Activated naive CD4-positive, alpha-beta T cell treated with Interleukin-2 at 50 U/mL for 16 hours (primary cell): Measurements from ENCODE around the gene TCAF1.
"Not testable (repeated sequence)": the region's sequence is repeated elsewhere in the genome, so short reads cannot be mapped to it uniquely, and the experiment has no call there.

Experiments
- DNase-seq: peaks from one replicate; pipeline ENCODE4 v3.0.0-alpha.2; 2020

Gene TCAF1

DNA sequence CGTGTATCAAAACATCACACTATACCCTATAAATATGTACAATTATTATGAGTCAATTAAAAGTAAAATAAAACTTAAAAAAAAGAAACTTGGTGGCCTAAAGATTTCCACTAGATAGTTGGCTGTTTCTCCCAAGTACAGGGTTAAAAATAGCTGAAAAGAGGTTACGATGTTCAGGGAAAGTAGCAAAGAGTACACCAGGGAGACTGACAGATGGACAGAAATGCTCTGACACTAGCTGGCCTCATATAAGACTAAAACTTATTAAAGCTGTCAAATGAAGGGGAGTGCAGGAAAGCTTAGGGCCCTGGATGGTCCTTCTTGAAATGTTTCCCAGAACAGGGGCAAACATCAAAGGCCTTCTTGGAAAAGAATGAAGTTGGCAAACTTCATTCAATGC is 51.3 kb downstream of the TCAF1 start:
- DNase-seq, result no peak

DNA sequence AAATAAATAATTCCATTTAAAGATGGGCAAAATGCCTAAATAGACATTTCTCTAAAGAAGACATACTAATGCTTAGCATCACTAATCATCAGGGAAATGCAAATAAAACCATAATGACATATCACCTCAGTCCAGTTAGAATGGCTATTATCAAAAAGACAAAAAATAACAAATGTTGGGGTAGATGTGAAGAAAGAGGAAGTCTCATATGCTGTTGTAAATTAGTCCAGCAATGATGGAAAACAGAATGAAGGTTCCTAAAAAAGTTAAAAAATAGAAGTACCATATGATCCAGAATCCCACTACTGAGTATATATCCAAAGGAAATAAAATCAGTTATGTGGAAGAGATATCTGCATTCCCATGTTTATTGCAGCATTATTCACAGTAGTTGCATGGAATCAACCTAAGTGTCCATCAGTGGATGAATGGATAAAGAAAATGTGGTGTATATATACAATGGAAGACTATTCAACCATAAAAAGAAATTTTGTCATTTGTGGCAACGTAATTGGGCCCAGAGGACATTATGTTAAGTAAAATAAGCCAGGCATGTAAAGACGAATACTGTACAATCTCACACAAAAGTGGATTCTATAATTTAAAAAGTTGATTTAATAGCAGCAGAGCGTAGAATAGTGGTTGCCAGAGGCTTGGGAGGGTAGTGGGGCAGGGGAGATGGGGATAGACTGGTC is 52.0 kb downstream of the TCAF1 start:
- no peak for DNase-seq

- no peak for DNase-seq
These were observed 53.8 kb downstream of the TCAF1 start for GRCh38 chr7:143848192-143848591.

GRCh38 chr7:143846692-143847091 is 55.3 kb downstream of the TCAF1 start:
- DNase-seq, result no peak

DNA sequence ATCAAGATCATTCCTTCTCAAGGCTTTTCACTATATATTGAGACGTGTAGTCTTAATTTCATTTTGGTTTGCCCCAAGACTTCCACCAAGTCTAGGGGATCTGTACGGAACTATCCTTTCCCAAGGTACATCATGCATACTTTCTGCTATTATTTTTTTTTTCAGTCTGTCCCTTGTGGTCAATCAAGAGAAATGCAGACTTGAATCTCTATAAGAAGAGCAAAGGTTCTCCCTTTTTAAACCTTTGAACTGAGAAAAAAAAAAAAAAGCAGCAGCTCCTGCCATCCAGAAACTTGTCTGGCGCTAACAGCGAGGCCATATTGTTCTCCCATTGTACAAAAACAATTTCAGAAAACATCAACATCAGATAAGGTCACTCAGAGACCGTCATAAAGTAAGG is 60.3 kb downstream of the TCAF1 start:
- DNase-seq, result not testable (repeated sequence)

- not testable (repeated sequence) for DNase-seq
These were observed 61.9 kb downstream of the TCAF1 start for GRCh38 chr7:143840062-143840461.

DNA sequence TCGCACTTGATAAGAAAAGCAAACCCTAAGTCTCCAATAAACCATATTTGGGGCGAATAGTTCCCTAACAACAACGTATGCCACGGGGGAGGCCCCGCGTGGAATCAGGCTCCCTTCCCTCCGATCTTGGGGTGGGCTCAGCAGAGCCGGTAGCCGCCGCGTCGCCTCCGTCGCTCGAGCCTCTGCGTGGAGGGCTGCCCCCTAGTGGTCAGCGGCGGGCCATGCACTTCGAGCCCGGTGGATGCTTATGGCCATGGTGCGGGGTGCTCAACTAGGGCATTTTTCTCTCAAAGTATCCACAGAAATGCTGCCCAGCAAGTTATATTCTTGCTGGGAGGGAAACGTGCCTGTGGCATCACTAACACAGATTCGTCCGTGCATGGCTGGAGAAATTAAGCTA is 64.8 kb downstream of the TCAF1 start:
- DNase-seq, result peak; percentile 97

- DNase-seq, result peak; percentile 93
These were observed 65.4 kb downstream of the TCAF1 start for GRCh38 chr7:143836622-143837021.

DNA sequence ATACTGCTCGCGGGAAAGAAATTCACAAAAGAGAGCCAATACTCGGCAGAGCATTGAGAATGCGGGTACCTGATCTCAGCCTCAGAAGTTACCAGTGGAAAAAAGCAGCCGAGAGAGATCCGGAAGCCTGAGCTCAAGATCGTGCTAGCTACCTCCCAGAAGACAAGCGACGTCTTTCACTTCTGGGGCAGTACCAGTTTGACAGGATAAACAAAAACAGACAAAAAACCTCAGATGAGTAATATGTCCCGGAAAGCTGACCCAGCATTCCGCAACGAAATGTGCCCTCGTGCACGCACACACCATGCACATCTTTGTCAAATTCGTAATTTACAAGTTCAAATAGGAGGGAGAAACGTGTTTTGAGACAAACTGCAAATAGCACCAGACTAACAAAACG is 65.9 kb downstream of the TCAF1 start:
- DNase-seq, result not testable (repeated sequence)

GRCh38 chr7:143826578-143826977 is 75.4 kb downstream of the TCAF1 start:
- DNase-seq, result not testable (repeated sequence)

- not testable (repeated sequence) for DNase-seq
These were observed 77.5 kb downstream of the TCAF1 start for GRCh38 chr7:143824295-143825135.

GRCh38 chr7:143823634-143824294 is 78.2 kb downstream of the TCAF1 start:
- not testable (repeated sequence) for DNase-seq

DNA sequence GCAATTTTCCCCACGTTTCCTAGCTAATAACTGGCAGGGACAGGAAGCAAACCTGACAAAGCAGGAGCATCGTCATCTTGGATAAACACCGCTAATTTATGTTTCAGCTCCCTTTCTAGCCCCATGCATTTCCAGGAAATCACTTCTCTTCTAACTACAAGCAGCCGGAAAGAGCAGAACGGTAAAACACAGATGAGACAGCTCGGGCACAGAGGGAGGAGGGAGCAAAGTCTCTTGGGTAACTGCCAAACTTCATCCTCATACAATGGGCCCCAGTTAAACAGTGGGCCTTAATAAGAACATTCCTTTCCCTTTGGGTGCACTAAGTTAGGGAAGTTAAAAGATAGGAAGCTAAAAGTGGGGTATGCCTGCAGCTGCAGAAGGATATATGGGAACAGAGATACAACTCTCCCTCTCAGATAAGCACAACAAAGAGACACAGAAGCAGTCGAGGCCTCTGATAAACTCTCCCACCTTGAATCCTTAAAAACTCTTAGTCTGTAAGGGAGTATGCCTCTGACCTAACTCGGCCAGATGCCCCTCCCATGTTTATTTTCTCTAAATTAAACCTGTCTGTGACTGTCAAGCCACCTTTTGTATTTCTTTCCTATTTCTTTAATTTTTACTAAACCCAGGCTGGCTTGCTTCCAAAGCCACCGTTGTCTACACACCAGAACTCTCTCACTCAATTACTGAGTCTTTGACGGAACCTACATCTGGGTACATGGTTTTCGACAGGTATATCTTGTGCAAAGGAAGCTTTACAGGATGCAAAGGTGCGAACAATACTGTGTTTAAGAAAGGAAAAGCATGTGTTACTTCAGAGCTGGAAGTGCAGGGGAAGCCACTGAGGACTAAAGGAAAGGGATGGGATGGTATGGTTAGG is 80.3 kb downstream of the TCAF1 start:
- DNase-seq, result not testable (repeated sequence)

DNA sequence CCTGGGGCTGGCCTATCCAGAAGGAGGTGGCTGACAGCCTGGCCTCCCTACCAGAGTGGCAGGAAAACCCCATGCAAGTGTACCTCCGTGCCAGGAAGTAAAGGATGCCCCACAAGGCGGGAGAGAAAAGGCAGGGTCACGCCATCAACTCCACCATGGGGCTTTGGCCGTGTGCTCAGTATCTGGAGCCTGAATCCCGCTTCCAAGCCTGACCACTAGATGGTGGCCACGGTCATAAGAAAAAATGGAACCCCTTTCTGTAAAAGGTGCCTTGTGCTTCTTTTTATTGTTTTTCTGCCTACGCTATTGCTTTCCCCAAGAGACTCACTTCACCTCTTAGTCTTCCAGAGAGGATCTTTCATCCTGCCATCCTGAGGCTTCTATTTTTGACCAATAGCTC is 84.1 kb downstream of the TCAF1 start:
- not testable (repeated sequence) for DNase-seq

GRCh38 chr7:143816471-143817133 is 85.4 kb downstream of the TCAF1 start:
- not testable (repeated sequence) for DNase-seq

DNA sequence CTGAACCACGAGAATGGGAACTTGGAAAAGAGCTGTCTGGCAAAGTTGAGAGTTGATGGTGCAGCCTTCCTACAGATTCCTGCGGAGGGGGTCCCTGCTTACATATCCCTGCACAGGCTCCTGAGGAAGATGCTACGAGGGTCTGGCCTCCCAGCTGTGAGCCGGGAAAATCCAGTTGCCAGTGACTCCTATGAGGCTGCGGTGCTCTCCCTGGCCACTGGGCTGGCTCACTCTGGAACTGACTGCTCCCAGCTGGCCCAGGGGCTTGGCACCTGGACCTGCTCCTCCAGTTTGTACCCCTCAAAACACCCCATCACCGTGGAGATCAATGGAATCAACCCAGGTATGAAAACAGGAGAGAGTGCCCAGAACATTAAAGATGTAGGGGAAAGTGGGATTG is 91.3 kb downstream of the TCAF1 start:
- not testable (repeated sequence) for DNase-seq

DNA sequence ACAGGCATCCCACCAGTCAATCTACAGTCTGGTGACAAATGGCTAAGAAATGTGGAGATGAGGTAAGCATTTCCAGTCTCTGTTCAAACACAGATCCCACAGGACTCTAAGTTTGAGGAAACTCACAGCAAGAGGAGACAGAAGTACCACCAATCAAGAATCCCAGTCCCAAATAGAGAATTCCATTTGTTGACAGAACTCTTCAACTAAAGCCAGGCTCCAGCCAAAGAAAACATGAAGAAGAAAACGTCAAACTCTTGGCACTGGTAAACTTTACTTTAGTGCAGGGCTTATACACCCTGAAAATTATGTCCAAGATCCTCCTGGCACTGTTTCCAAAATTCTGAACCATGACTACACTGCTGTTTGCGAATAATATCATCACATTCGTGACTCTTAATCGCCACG is 95.3 kb downstream of the TCAF1 start:
- DNase-seq, result not testable (repeated sequence)
